ENCODE measurements around the gene REC8.
A peak's percentile ranks its signal among the peaks of the same experiment; 100 is the strongest.

The REC8 gene

GRCh38 chr14:24159777-24160498 is 11.9 kb upstream of the REC8 start:
- DNase-seq (ENCODE audit: low read depth): no peak

GRCh38 chr14:24160499-24160849 is 11.4 kb upstream of the REC8 start:
- DNase-seq (ENCODE audit: low read depth): no peak

GRCh38 chr14:24160850-24161804 is 10.8 kb upstream of the REC8 start, which contains the start of gene IRF9:
Gene IRF9 (plus strand): TSS chr14:24161265. CDS start chr14:24162145, 880 bp downstream.
- peak; percentile 94 for DNase-seq (ENCODE audit: low read depth)

- no peak for DNase-seq (ENCODE audit: low read depth)
Measured at GRCh38 chr14:24162093-24162492, 9.8 kb upstream of the REC8 start.

- no peak for DNase-seq (ENCODE audit: low read depth)
Measured at GRCh38 chr14:24164518-24164991, 7.3 kb upstream of the REC8 start.

- DNase-seq (ENCODE audit: low read depth): no peak
Measured at GRCh38 chr14:24165785-24166184, 6.1 kb upstream of the REC8 start.

- no peak for DNase-seq (ENCODE audit: low read depth)
Measured at GRCh38 chr14:24167469-24168114, 4.3 kb upstream of the REC8 start.

GRCh38 chr14:24172261-24172860 is 481 bp downstream of the REC8 start:
- DNase-seq (ENCODE audit: low read depth): no peak

- DNase-seq (ENCODE audit: low read depth): no peak
Measured at GRCh38 chr14:24172871-24173281, 996 bp downstream of the REC8 start.

GRCh38 chr14:24176599-24176998 is 4.7 kb downstream of the REC8 start:
- no peak for DNase-seq (ENCODE audit: low read depth)

- DNase-seq (ENCODE audit: low read depth): no peak
Measured at GRCh38 chr14:24177041-24177825, 5.4 kb downstream of the REC8 start.

GRCh38 chr14:24177891-24178290 is 6.0 kb downstream of the REC8 start:
- DNase-seq (ENCODE audit: low read depth): no peak

GRCh38 chr14:24178399-24179178 is 6.7 kb downstream of the REC8 start:
- no peak for DNase-seq (ENCODE audit: low read depth)

GRCh38 chr14:24179294-24179960 is 7.5 kb downstream of the REC8 start:
- DNase-seq (ENCODE audit: low read depth): no peak

- DNase-seq (ENCODE audit: low read depth): peak; percentile 84
Measured at GRCh38 chr14:24179961-24180796, 8.3 kb downstream of the REC8 start.

GRCh38 chr14:24181371-24182077 is 9.6 kb downstream of the REC8 start:
- no peak for DNase-seq (ENCODE audit: low read depth)

- no peak for DNase-seq (ENCODE audit: low read depth)
Measured at GRCh38 chr14:24182110-24182882, 10.4 kb downstream of the REC8 start.
